CD8-positive, alpha-beta memory T cell (primary cell): ENCODE results near the gene FGF6. TPM values are rescaled to one million over a fixed set of nuclear protein-coding genes. Genes with fewer than 3 reads are reported as not detected.
A peak's percentile ranks its signal among the peaks of the same experiment; 100 is the strongest.
"Not testable (repeated sequence)": the region's sequence is repeated elsewhere in the genome, so short reads cannot be mapped to it uniquely, and the experiment has no call there.

Experiments used
- CTCF ChIA-PET: fragments of 350-600 bp; sonication (Branson Sonifier 250); formaldehyde crosslinking; loops from one replicate; lab custom pipeline; 2021; ENCODE audit warnings: antibody characterized with exemption; lab: Charles Lee
- POLR2A ChIA-PET: fragments of 350-600 bp; sonication (Branson Sonifier 250); formaldehyde crosslinking; loops from one replicate; lab custom pipeline; 2021; ENCODE audit warnings: antibody characterized with exemption; lab: Charles Lee
- DNase-seq, 5 donors: peaks; one replicate each; pipeline versions ENCODE4 v3.0.0 to v3.0.0-alpha.2; 2020 to 2022; ENCODE audit warnings: mixed read lengths in 1 of 5
- H3K27ac ChIP-seq: one replicate; pipeline ENCODE4 v1.7.0; 2013; ENCODE audit warnings: low read depth, mild to moderate bottlenecking, low read length, moderate library complexity
- H3K27me3 ChIP-seq: 2 replicates; pipeline ENCODE4 v1.7.0; 2013; ENCODE audit warnings: low read length, mild to moderate bottlenecking; ENCODE audit not compliant: insufficient read depth, poor library complexity, severe bottlenecking
- H3K36me3 ChIP-seq: 2 replicates; pipeline ENCODE4 v1.7.0; 2013; ENCODE audit warnings: mild to moderate bottlenecking, low read length, moderate library complexity; ENCODE audit not compliant: insufficient read depth
- H3K4me1 ChIP-seq: 2 replicates; pipeline ENCODE4 v1.7.0; 2013; ENCODE audit warnings: mild to moderate bottlenecking, low read length, moderate library complexity; ENCODE audit not compliant: insufficient read depth
- H3K4me3 ChIP-seq: 2 replicates; pipeline ENCODE4 v1.7.0; 2013; ENCODE audit warnings: mild to moderate bottlenecking, low read length
- H3K9me3 ChIP-seq: 2 replicates; pipeline ENCODE4 v1.7.0; 2013; ENCODE audit warnings: mild to moderate bottlenecking, low read length
- H3K27ac Mint-ChIP-seq, 8 donors: one replicate each; pipeline ENCODE4 v1.8.0; 2020 to 2021; ENCODE audit warnings: mixed read lengths in 8 of 8, mild to moderate bottlenecking in 6 of 8, inconsistent platforms in 3 of 8, moderate library complexity in 3 of 8
- H3K27me3 Mint-ChIP-seq, 2 donors: one replicate each; pipeline ENCODE4 v1.8.0; 2020 to 2021; ENCODE audit warnings: mixed read lengths in 2 of 2, mild to moderate bottlenecking in 1 of 2, moderate library complexity in 1 of 2
- H3K36me3 Mint-ChIP-seq, 3 donors: one replicate each; pipeline ENCODE4 v1.8.0; 2020 to 2021; ENCODE audit warnings: mixed read lengths in 3 of 3, inconsistent platforms in 1 of 3, mild to moderate bottlenecking in 1 of 3
- H3K4me1 Mint-ChIP-seq, 3 donors: one replicate each; pipeline ENCODE4 v1.8.0; 2020 to 2021; ENCODE audit warnings: mixed read lengths in 3 of 3, inconsistent platforms in 1 of 3, mild to moderate bottlenecking in 1 of 3
- H3K4me3 Mint-ChIP-seq, 7 donors: one replicate each; pipeline ENCODE4 v1.8.0; 2020 to 2021; ENCODE audit warnings: mixed read lengths in 7 of 7, mild to moderate bottlenecking in 6 of 7, moderate library complexity in 4 of 7, inconsistent platforms in 2 of 7
- H3K9me3 Mint-ChIP-seq, 5 donors: one replicate each; pipeline ENCODE4 v1.8.0; 2020 to 2022; ENCODE audit warnings: mixed read lengths in 5 of 5, mild to moderate bottlenecking in 3 of 5, moderate library complexity in 2 of 5, inconsistent platforms in 1 of 5
- polyA plus RNA-seq: library from polyadenylated mRNA; unstranded; fragments of 300-500 nt; fragmentation: Illumina TruSeq; gene quantifications from one replicate; pipeline ENCODE4 v1.2.3, GENCODE V29; 2021
- total RNA-seq, 2 experiments: library from RNA; stranded (reverse); gene quantifications; one replicate each; pipeline ENCODE4 v1.2.3, GENCODE V29; 2021

FGF6 gene
- total and polyA plus RNA-seq, 3 experiments from 2014 or later = not detected

DNA sequence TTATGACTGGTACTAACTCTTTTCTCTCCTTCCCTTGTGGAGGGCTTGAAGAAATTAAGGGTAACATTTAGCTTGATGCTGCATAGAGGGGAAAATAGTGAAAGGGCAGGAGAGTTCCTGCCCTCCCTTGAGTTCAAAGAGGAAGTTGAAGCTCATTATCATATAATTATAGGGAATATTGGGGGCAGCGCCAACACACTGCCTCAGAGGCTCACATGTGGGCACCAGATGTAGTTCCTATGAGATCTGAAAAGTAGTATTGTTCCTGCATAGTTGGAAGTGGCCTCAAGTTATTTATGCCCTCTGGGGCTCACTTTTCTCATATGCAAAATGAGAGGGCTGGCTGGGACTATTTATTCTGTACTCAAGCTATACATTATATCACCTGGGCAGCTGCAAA is 33.1 kb downstream of the FGF6 start:
- ChIA-PET CTCF (no interaction called here), POLR2A (no interaction called here)
- peaks cover 0 to 11% (median 7%) of the 10 kb centered on the region in 3 donors for H3K4me1 Mint-ChIP-seq
- Histone ChIP-seq H3K9me3 (no peaks in the 10 kb centered on the region), H3K4me3 (no peak overlapping the region), H3K36me3 (no peaks in the 10 kb centered on the region), H3K4me1 (no peaks in the 10 kb centered on the region), H3K27me3 (no peaks in the 10 kb centered on the region), H3K27ac (no peak overlapping the region)
- H3K36me3 Mint-ChIP-seq = no peaks in the 10 kb centered on the region
- no peaks in the 10 kb centered on the region for H3K9me3 Mint-ChIP-seq
- no peak for DNase-seq
- no peak overlapping the region for H3K4me3 Mint-ChIP-seq
- peaks cover 16 to 39% of the 10 kb centered on the region in 2 donors for H3K27me3 Mint-ChIP-seq
- no peak overlapping the region for H3K27ac Mint-ChIP-seq

DNA sequence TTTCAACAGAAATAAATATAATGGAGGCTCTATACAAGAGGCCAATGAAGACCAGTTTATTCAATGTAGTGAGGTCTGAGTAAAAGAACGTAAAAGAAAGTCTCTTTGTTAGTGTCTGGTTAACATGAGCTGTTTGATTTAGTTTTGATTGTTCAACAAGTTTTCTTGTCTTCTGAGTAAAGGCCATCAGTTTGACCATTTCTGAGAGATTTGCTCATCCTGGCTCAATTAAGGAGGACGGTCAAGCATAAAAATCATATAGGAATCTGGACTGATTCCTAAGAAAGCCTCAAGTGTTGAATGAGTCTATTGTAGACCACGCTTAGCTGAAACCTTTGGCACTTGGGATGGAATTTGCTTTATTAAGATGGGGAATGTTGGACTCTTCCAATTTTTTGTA is 33.6 kb downstream of the FGF6 start:
- Histone ChIP-seq H3K27me3 (no peaks in the 10 kb centered on the region), H3K9me3 (no peaks in the 10 kb centered on the region), H3K27ac (no peak overlapping the region), H3K36me3 (no peaks in the 10 kb centered on the region), H3K4me3 (no peak overlapping the region), H3K4me1 (no peaks in the 10 kb centered on the region)
- Mint-ChIP-seq H3K9me3 (no peaks in the 10 kb centered on the region), H3K27me3 (peaks cover 13 to 36% of the 10 kb centered on the region in 2 donors), H3K27ac (no peak overlapping the region), H3K36me3 (no peaks in the 10 kb centered on the region), H3K4me1 (peaks cover 0 to 11% (median 7%) of the 10 kb centered on the region in 3 donors), H3K4me3 (no peak overlapping the region)
- ChIA-PET CTCF (no interaction called here), POLR2A (no interaction called here)
- no peak for DNase-seq

DNA sequence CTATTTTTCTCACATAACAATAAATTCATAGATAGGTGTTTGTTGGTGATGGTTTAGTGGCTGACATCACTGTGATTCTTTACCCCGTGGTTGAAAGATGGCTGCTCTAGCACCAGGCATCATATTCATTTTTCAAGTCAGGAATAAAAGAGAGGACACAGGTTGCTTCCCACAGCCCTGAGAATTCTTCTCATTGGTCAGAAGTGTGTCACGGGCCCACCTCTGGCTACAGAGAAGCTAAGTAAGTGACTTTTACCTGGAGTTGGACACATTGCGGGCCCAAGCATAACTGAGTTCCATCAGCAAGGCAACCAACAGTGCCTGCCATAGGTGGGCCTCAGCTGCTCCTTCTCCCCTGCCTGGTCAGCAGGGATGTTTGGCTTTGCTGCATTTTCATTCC is 38.5 kb downstream of the FGF6 start:
- ChIA-PET CTCF (no interaction called here), POLR2A (no interaction called here)
- Mint-ChIP-seq H3K27ac (no peak overlapping the region), H3K36me3 (no peaks in the 10 kb centered on the region), H3K4me3 (no peak overlapping the region), H3K4me1 (no peaks in the 10 kb centered on the region), H3K9me3 (no peaks in the 10 kb centered on the region), H3K27me3 (peaks cover 6 to 12% of the 10 kb centered on the region in 2 donors)
- Histone ChIP-seq H3K9me3 (no peaks in the 10 kb centered on the region), H3K27me3 (peaks cover 2% of the 10 kb centered on the region), H3K4me1 (no peaks in the 10 kb centered on the region), H3K4me3 (no peak overlapping the region), H3K27ac (no peak overlapping the region), H3K36me3 (no peaks in the 10 kb centered on the region)
- no peak for DNase-seq

DNA sequence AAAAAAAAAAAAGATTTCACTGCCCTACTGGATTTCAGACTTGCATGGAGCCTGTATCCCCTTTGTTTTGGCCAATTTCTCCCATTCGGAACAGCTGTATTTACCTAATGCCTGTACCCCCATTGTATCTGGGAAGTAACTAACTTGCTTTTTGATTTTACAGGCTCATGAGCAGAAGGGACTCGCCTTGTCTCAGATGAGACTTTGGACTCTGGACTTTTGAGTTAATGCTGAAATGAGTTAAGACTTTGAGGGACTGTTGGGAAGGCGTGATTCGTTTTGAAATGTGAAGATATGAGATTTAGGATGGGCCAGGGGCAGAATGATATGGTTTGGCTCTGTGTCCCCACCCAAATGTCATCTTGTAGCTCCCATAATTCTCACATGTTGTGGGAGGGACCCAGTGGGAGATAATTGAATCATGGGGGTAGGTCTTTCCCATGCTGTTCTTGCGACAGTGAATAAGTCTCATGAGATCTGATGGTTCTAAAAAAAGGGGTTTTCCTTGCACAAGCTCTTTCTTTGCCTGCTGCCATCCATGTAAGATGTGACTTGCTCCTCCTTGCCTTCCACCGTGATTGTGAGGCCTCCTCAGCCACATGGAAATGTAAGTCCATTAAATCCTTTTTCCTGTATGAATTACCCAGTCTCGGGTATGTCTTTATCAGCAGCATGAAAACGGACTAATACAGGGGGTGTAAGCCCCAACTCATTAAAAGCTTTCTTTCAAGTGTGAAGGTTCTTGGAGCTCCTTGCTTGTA is 40.6 kb downstream of the FGF6 start:
- POLR2A ChIA-PET, H3K4me3 Mint-ChIP-seq, H3K9me3 Mint-ChIP-seq, H3K27ac ChIP-seq, H3K4me1 Mint-ChIP-seq, H3K36me3 Mint-ChIP-seq, H3K36me3 ChIP-seq, H3K4me3 ChIP-seq, H3K4me1 ChIP-seq, H3K9me3 ChIP-seq, H3K27me3 ChIP-seq, DNase-seq: not testable (repeated sequence)
- peaks cover 9 to 24% of the 10 kb centered on the region in 2 donors for H3K27me3 Mint-ChIP-seq
- H3K27ac Mint-ChIP-seq = peak overlapping the region in 1 of 8 donors; percentile 55
- CTCF ChIA-PET = interaction anchor here (0.6 to 1.0 kb wide), 2 partner anchors 16 to 25 kb away, joined by 3 read pairs; no protein-coding TSS in a partner anchor

DNA sequence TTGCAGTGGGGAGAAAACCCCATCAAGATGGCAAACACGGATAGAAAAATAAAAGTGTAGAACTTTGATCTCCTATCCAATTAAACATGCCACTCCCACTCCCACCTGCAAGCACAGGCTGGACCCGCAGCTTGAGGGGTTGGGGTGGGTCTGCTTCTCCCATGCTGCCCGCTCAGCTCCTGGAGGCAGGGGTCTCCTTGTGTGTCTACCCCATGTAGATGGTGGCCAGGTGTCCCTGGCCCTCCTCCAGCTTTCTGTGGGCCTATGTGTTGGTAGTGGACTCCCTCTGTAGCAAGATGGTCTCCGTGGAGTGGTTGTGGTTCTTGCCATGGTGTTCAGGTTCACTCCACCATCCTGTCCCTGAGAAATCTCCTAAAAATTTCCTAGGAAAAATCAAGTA is 42.6 kb downstream of the FGF6 start:
- Mint-ChIP-seq H3K27ac (no peak overlapping the region), H3K4me1 (no peaks in the 10 kb centered on the region), H3K9me3 (no peaks in the 10 kb centered on the region), H3K4me3 (no peak overlapping the region), H3K27me3 (peaks cover 11 to 32% of the 10 kb centered on the region in 2 donors), H3K36me3 (no peaks in the 10 kb centered on the region)
- CTCF ChIA-PET = no interaction called here
- H3K9me3 ChIP-seq = no peaks in the 10 kb centered on the region
- no peaks in the 10 kb centered on the region for H3K36me3 ChIP-seq
- no peak overlapping the region for H3K27ac ChIP-seq
- H3K4me1 ChIP-seq = no peaks in the 10 kb centered on the region
- POLR2A ChIA-PET = no interaction called here
- DNase-seq = no peak
- peaks cover 3% of the 10 kb centered on the region for H3K27me3 ChIP-seq
- no peak overlapping the region for H3K4me3 ChIP-seq

DNA sequence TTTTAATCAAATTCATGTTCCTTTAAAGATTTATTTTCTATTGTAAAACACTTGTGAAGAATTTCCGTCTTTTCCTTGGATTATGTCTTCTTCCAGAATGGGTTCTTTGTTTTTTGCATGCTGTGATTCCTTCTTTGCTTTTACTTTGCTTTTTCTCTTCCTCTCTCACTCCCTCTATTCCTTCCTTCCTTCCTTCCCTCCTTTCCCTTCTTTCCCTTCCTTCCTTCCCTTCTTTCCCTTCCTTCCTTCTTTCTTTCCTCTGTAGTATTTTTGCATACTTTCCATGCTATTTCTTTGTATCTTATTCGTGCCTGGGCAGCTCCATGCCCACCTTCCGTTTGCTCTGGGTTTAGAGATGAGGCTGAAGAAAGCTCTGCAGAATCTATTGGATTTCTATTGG is 44.5 kb downstream of the FGF6 start:
- DNase-seq = no peak
- Histone ChIP-seq H3K27ac (no peak overlapping the region), H3K27me3 (peaks cover 3% of the 10 kb centered on the region), H3K36me3 (no peaks in the 10 kb centered on the region), H3K9me3 (no peaks in the 10 kb centered on the region), H3K4me3 (no peak overlapping the region), H3K4me1 (no peaks in the 10 kb centered on the region)
- H3K4me3 Mint-ChIP-seq = no peak overlapping the region
- H3K9me3 Mint-ChIP-seq = no peaks in the 10 kb centered on the region
- H3K27me3 Mint-ChIP-seq = peaks cover 14 to 33% of the 10 kb centered on the region in 2 donors
- CTCF ChIA-PET = no interaction called here
- H3K4me1 Mint-ChIP-seq = no peaks in the 10 kb centered on the region
- no peaks in the 10 kb centered on the region for H3K36me3 Mint-ChIP-seq
- POLR2A ChIA-PET = no interaction called here
- H3K27ac Mint-ChIP-seq = no peak overlapping the region

DNA sequence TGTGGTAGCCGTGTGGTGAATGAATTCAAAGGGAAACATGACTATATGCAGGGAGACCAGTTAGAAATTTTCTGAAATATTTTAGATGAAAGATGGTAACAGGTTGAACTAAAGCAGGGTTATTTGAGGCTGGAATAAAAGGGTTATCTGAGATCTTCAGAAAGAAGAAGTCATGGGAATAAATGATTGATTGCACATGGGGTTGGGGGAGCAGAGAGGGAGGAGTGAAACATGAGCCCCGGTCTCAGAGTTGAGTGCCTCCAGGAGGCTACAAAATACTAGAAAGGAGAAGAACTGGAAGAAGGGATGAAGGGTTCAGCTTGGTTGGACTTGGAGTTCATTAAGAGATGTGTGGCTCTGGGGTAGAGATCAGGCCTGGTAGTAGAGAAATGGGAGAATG is 49.8 kb downstream of the FGF6 start:
- H3K27ac ChIP-seq = no peak overlapping the region
- H3K9me3 Mint-ChIP-seq = no peaks in the 10 kb centered on the region
- no peak overlapping the region for H3K4me3 Mint-ChIP-seq
- no peaks in the 10 kb centered on the region for H3K4me1 ChIP-seq
- CTCF ChIA-PET = no interaction called here
- DNase-seq = no peak
- H3K27me3 ChIP-seq = peaks cover 8% of the 10 kb centered on the region
- peaks cover 24 to 47% of the 10 kb centered on the region in 2 donors for H3K27me3 Mint-ChIP-seq
- H3K4me1 Mint-ChIP-seq = peaks cover 0 to 10% (median 9%) of the 10 kb centered on the region in 3 donors
- POLR2A ChIA-PET = no interaction called here
- no peak overlapping the region for H3K27ac Mint-ChIP-seq
- H3K9me3 ChIP-seq = no peaks in the 10 kb centered on the region
- no peak overlapping the region for H3K4me3 ChIP-seq
- H3K36me3 Mint-ChIP-seq = no peaks in the 10 kb centered on the region
- H3K36me3 ChIP-seq = no peaks in the 10 kb centered on the region

DNA sequence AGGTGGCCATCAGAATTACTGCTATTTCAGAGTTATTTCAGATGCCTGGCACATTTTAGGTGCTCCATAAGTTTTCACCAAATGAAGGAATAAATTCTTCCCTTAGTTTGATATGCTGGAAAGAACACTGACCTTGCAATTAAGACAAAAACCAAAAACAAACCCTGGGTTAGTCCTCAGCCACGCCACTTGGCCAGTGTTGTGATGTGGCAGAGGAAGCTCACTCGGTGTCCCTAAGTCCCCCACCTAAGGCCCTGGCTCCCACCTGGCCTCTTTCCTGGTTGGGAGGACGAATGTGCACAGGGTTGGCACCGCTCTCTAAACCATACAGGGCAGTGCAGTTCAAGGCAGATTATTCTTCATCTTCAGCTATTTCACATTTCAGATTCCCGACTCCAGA is 52.4 kb downstream of the FGF6 start:
- POLR2A ChIA-PET = no interaction called here
- Mint-ChIP-seq H3K4me3 (no peak overlapping the region), H3K9me3 (no peaks in the 10 kb centered on the region), H3K27me3 (peaks cover 20 to 43% of the 10 kb centered on the region in 2 donors), H3K27ac (no peak overlapping the region), H3K4me1 (peaks cover 0 to 10% (median 9%) of the 10 kb centered on the region in 3 donors), H3K36me3 (no peaks in the 10 kb centered on the region)
- H3K9me3 ChIP-seq = no peaks in the 10 kb centered on the region
- DNase-seq = no peak
- no peaks in the 10 kb centered on the region for H3K36me3 ChIP-seq
- H3K4me1 ChIP-seq = no peaks in the 10 kb centered on the region
- peaks cover 8% of the 10 kb centered on the region for H3K27me3 ChIP-seq
- CTCF ChIA-PET = interaction anchor here (1.2 kb wide), 1 partner anchor 13 kb away, joined by 3 read pairs; no protein-coding TSS in a partner anchor
- no peak overlapping the region for H3K27ac ChIP-seq
- no peak overlapping the region for H3K4me3 ChIP-seq
